Kasumi-1 (cell line): ENCODE data around the gene PCDH15.
"Not testable (repeated sequence)": the region's sequence is repeated elsewhere in the genome, so short reads cannot be mapped to it uniquely, and the experiment has no call there.

ENCODE experiments used
- DNase-seq, 2 experiments: peaks; one replicate each; lab custom pipeline; 2025; lab: John Stamatoyannopoulos, UW

The PCDH15 gene

DNA sequence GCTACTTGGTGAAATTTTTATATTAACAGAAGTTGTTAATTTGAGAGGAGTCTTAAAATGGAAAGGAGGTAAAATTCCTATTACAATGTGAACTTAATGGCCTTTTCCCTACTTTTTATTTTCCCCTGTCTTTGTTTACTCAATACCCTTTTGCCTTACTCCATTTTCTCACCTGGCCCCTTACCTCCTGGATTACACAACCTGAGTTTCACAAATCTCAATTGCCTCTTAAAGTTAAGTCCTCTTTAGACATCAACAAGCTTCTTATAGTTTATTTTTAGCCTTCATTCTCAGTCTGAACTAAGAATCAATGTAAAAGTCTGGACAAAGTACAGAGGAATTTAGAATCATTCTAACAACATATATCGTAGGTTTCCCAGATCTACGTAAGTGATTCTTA is 247.0 kb downstream of the PCDH15 start:
- no peak for DNase-seq

DNA sequence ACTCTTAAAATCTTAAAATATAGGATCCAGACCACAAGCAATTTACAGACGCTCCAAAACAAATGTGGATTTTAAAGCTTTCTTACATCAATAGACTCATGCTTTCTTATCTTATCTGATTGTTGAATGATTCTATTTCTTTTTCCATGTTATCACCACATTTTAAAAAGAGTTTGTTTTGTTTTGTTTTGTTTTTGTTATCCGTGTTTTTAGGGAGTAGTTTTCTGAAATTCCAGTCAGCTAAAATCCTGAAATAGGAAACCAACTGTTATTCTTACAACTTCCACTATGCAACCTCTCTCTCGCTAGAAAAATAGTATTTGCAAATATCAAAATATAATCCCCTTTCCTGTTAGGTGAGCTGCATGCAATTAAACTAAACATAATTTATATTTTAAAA is 251.0 kb downstream of the PCDH15 start:
- no peak for DNase-seq

DNA sequence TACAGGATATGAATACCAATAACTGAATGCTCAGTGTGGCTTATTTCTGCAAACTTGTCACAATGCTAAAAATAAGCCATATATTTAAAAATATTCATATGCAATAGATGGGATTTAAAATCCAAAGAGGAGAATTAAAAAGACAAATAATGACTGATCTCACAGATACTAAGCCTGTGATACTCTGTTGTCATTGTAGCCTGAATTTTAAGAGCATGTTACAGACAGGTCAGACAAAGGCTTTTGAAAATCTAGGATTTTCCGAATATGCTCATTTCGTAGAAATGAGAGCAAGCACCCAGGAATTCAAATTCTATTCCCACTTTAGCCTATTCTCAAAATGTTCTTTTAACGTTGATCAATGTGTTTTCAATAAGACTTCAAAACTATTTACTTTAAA is 269.7 kb downstream of the PCDH15 start:
- no peak for DNase-seq

DNA sequence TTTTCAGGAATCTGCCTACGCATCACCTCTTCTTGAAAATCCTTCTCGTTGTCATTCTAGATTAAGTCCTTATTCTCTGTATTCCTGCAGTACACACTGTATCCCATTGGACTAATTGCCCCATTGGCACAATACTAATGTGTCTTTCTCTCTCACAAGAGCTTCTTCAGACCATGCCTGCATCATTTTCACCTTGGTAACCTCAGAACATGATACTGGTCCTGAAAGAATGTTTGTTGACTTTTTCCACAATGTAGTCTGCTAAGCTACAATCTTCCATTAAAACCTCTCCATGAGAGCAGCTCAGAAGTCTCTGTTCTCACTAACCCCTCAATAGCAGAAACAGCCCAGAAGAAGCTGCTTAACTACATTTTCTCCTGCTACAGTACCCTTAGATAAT is 270.7 kb downstream of the PCDH15 start:
- DNase-seq = no peak

DNA sequence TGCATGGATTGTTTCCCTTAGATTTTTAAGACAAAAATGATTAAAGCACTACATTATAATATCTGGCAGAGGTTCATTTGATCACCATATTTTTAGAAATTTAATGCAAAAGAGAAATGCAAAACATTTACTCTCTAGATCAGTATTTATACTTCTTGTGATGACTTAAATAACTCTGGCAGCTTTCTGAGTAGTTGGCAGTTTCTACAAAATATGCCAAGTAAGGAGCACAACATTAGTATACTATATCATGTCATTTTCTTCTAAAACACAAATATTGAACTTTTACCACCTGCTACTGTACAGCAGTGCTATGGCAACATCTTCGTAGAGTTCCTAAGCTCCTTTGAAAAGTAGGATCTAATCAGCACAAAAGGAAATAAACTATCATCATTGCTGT is 275.2 kb downstream of the PCDH15 start:
- DNase-seq = no peak

DNA sequence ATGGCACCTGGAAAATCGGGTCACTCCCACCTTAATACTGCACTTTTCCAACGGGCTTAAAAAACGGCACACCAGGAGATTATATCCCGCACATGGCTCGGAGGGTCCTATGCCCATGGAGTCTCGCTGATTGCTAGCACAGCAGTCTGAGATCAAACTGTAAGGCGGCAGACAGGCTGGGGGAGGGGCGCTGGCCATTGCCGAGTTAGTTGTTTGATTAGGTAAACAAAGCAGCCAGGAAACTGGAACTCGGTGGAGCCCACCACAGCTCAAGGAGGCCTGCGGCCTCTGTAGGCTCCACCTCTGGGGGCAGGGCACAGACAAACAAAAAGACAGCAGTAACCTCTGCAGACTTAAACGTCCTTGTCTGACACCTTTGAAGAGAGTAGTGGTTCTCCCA is 285.8 kb downstream of the PCDH15 start:
- DNase-seq = not testable (repeated sequence)

DNA sequence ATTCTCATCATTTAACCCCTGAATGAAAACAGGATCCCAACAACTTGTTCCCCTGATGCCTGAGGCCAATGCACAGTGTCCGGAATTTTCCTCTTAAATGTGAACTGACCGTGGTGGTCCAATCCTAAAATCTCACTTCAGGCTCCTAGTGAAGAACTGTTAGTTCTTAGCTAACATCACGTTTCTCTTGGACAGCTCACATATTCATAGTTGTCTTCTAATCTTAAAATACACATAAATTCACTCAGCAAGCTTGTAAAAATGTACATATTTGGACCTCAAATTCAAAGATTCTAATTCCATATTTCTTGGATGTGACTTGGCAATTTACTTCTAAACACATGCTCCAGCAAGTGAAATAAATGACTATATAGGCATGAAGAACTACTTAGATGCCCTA is 297.2 kb downstream of the PCDH15 start:
- DNase-seq = no peak

DNA sequence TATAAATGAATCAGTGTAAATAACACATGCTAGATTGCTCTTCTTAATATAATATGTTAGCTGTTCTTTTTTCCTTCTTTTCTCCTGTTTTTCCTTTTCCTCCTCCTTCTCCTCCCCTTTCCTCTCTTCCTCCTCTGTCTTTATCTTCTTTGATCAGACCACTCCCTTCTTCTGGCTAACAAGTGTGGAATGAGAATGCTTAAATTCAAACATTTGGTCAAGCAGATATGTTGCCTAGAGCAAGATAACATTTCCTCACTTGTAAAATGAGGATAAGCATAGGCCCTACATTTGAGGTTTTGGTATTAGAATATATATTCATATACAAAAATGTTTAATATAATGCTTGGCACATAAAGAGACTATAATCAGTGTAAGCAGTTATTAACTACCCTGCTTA is 299.1 kb downstream of the PCDH15 start:
- no peak for DNase-seq

DNA sequence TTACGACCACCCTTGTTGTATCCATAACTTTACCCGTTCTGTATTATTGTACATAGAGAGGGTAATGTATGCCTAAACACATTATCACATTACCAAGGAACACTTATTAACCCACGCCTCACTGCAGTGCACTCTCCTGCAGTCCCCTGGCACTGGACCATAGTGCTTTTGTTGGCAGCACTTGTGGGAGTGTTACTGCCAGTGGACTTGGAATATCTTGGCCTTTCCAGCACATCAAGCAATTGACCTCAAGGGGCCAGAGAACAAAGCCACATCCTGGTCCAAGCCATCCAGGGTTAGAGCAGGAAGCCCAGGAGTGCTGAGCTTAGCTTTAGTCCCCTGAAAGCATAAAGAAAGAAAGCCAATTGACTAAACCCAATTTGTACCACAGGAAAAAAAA is 304.2 kb downstream of the PCDH15 start:
- no peak for DNase-seq

DNA sequence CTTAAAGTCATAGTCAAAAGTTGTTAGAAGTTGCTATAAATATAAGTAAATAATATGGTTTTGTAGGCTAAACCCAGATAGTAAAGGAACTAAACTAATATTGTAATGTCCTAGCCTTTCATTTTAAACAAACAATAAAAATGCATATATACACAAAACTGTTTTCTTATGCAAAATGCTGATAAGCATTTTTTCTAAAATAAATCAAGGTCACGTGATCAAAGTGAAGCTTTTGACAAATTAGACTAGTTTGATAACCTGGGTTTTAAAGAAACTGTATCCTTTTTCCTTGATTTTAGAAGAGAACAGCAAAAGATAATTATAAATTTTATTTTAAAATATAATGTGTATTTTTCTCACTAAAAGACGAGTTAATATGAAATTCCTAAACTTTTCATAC is 313.3 kb downstream of the PCDH15 start:
- DNase-seq = no peak

DNA sequence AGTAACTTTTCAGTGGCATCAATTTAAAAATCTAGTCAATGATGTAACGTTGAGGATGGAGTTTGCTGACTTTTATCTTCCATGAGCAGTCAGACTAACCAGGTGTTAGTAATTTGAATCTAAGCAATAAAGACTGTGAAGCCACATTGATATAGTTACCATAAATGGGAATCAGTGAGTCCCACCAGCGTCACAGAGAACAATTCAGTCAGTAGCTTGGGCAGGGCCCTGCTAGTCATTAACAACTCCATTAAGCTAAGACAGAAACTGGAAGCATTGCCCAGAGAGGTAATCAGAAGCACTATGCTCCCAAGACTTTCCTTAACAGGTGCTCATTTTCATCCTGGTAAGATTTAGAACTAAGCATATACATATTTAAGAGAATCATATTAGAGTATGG is 315.1 kb downstream of the PCDH15 start:
- DNase-seq = no peak

DNA sequence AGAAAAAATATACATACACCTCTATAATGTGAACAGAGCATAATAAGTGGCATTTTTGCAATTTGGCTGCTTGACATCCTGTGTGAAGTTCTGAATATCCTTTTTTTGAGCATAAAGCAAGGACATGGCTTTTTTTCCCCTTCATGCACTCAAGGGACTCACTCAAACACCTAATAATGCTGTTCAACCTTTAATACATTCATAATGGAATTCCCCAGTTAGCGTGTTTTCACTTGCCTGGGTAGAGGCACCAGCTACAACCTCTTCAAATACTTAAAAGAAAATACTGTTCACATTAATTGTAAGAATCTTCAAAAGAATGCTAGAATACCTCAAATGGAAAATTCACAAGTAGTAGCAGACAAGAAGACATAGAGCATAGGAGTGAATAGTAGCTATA is 316.8 kb downstream of the PCDH15 start:
- DNase-seq = no peak

DNA sequence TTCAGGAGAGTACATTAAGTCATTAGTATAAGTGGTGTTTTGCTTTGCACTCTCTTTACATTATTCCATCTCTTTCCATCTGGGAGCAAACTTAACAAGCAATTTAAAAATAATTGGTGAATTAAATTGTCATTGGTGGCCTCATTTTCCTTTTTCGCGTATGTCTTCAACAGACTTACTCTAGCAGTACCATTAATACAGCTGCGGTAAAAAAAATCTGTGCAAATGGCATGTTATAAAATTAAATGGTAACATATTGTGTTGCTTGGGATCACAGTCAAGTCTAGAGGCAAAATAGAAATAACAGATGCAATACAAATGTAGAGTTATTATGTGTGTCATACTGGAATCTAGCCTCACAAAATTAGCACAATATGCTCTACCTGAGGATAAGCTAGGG is 322.4 kb downstream of the PCDH15 start:
- no peak for DNase-seq

DNA sequence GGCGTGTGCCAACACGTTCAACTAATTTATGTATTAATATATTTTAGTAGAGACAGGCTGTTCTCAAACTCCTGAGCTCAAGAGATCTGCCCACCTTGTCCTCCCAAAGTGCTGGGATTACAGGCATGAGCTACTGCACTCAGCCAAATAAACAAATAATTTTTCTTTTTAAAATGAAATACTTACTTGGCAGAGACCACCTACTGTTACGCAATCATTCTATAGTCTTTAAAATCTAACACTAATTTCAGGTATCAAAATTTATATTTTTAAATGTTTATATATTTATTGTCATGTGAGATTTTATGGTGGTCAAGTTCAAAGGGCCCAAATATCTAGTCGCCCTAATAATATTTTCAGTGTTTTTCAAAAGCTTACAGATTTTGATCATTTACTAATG is 323.3 kb downstream of the PCDH15 start:
- DNase-seq = no peak

DNA sequence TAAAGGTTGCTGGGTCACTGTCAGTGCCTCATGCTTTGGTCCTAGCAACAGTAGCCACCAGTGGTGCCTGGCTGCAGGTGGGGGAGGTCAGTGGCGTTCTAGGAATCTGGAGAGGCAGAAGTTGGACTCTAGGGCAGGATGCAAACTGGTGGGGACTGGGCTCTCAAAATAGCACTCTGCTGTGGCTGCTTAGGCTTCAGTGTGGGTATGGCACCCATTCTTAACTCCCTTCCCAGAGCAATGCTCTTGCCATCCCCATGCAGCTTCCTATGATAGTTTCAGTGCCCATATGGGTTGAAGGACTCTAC is 330.8 kb downstream of the PCDH15 start:
- no peak for DNase-seq

DNA sequence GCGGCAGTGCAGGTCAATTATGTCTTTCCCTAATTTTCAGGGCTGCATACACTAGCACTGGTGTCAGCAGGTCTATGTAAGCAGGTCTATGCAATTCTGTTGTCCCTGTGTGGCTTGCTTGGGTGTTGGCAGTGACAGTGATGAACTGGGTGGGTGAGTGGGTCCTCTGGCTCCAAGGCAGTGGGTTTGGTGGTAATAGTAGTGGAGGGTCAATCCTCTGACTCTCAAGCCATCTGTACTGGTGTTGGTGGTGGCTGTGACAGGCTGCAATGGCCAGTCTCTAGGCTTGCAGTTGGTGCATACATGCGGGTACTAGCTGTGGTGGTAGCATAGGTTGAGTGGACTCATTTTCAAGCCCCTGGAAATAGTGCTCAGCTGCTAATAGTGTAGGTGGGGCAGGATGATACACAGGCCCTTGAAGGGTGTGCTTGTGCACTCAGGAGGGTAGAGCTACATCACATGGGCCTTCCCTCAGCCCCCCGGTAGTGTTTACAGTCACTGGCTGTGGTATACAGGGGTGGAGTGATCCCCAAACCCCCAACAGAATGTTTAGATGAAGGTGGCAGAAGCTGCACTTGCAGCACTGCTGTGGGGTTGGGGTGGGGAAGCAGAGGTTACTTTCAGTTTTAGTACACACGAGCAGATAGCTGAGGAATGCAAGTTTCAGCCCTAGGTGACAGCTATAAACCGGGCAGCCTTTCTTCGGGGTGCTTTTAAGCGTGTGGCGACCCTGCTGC is 331.3 kb downstream of the PCDH15 start:
- DNase-seq = no peak

DNA sequence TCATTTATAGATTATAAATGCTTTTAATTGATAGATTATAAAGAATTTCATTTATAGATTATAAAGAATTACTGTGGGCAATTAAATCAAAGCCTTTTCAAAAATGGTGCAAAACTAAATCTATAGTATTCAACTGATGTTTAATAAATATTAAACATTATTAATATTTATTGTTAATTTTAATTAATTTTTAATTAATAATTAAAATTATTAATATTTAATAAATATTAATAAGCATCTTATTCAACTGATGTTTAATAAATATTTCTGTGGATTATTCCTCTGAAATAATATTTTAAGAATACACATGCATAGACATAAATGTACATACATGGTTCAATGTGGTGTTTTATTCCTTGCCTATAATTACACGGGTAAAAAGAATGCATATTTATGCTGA is 346.8 kb downstream of the PCDH15 start:
- DNase-seq = no peak

DNA sequence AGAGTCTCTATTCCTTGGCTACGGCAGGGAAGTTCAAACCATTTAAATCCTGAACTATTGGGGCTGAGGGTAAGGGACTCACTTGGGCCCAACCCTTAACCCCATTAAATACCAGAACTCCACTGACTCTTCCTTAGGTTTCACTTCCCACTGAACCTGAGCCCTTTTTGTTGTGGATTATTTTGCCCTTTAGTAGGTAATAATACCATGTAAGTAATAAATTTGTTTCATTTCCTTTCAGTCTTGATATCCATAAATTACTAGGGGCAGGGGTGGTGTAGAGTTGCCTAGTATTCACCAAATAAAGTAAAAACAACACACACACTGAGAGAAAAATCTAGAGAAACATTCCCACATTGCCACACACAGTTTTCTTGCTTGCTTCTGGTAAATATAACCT is 352.0 kb downstream of the PCDH15 start:
- no peak for DNase-seq

DNA sequence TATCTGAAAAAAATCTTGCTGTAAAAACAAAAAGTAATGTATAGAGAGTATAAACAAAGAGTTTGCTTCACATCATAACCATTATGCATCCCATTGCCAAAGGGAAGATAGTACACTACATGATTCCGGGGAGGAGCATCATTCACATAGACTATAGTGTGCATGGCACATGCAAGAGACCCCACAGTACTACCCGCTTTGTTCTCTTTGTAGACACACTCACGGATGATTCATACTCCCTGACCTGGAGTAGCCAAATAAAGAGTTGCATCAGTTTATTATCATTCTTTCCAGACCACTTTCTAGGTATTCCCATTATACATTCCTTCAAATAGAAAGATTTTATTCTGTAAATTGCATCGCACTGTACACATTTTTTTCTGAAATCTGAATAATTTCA is 356.9 kb downstream of the PCDH15 start:
- no peak for DNase-seq

DNA sequence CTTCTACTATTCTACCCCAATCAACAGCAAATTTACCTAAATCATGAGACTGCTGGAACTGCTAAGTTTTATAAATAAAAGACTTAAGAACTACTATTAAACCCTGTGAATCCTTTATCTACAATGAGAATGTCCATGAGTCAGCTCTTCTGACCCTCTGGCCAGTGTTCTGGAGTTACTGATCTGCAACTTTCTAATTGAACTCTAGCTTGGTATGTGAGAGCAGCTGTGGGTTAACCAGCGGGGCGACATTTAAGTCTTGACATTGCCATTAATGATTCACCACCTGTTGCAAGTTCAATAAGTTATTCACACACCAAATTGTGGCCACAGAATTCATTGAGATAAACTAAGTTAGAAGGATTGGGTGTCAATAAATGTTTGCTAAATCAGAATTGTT is 359.8 kb downstream of the PCDH15 start:
- no peak for DNase-seq

DNA sequence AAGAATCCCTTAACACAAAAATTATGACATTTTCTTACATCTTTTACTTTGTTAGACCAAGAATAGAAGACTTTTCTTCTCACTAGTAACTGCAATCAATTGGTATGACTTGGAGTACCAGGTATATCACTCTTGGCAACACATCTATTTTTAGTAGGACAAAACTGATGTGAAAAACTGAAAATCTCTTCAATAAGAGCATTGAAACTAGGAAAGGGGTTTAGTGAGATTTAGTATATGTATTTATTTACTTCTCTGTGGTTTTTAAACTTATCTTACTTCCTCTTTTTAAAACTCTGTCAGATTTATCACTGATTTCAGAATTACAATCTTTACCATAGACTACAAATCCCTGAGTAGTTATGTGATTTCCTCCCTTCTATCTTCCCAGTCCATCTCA is 366.2 kb downstream of the PCDH15 start:
- peak in 1 of 2 experiments; percentile 34 for DNase-seq

DNA sequence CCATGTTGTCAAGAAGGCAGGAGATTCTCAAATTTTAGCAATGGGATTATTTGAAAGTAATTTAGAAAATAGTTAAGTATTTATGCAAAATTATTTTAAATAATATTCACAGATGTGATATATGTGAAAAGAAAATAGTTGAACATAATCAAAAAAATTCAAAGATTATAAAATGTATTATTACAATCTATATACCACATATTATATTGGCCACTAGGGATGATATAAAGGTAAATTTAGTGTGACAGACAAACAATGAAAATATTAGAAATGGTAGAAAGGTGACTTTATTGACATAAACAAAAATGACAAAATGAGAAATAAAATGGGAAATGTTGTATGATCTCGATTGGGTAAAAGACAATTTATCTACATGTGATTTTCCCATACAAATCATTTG is 385.5 kb downstream of the PCDH15 start:
- peak in 1 of 2 experiments; percentile 21 for DNase-seq

DNA sequence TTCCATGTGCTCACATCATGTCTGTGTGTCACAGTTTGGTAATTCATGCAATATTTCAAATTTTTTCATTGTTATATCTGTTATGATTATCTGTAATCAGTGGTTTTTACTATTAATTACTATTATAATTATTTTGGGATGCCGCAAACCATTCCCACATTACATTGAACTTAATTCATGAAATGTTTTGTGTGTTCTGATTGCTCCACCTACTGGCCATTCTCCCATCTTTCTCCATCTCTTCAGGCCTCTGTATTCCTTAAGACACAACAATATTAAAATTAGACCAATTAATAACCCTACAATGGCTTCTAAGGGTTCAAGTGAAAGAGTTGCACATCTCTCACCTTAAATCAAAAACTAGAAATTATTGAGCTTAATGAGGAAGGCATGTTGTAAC is 398.5 kb downstream of the PCDH15 start:
- peak; percentile 39 to 73 for DNase-seq

DNA sequence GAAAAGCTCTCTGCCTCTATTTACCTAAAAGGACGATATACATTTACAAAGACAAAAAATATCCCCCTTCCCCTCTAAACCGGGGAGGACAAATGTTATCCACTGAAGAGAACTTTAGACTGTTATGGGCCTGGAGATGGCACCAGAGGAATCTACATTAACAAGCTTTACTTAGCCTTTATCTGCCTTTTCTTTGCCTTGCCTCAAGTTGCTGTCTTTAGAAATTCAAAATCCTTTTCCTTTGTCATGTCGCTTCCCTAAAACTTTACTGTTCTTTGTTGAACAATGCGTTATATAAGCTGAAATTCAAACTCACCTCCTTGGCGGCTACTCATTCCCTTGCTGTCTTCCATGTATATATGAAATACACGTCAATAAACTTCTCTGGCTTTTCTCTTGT is 405.0 kb downstream of the PCDH15 start:
- DNase-seq = no peak

DNA sequence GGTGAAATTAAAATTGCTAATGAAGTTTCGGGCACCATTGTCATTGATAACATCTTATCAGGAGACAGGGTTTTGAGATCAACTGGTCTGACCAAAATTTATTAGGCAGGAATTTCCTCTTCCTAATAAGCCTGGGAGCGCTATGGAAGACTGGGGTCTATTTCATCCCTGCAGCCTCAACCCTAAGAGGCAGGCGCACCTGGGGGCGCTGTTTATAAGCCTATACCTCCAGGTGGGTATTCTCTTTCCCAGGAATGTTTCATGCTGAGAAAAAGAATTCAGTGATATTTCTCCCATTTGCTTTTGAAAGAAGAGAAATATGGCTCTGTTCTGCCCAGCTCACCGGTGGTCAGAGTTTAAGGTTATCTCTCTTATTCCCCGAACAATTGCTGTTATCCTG is 406.4 kb downstream of the PCDH15 start:
- DNase-seq = not testable (repeated sequence)
